Endothelial cell of umbilical vein (primary cell): ENCODE results near the gene SERPINB6.

ENCODE experiments used
- EZH2 ChIP-seq: IDR thresholded peaks from 2 replicates; pipeline ENCODE4 v1.6.1; 2012; ENCODE audit warnings: borderline replicate concordance, low read depth, mild to moderate bottlenecking, moderate library complexity, low read length, inconsistent platforms; ENCODE audit not compliant: severe bottlenecking
- FOS ChIP-seq: IDR thresholded peaks from 2 replicates; pipeline ENCODE4 v1.6.1; 2011; ENCODE audit warnings: mild to moderate bottlenecking, low read length, moderate library complexity, borderline replicate concordance; ENCODE audit not compliant: insufficient read depth
- GATA2 ChIP-seq: IDR thresholded peaks from 2 replicates; pipeline ENCODE4 v1.7.0; 2011; ENCODE audit warnings: low read depth, mild to moderate bottlenecking, moderate library complexity, mixed read lengths, low read length; ENCODE audit not compliant: insufficient read length, insufficient read depth
- JUN ChIP-seq: IDR thresholded peaks from 2 replicates; pipeline ENCODE4 v1.6.1; 2011; ENCODE audit warnings: borderline replicate concordance, low read depth; ENCODE audit not compliant: insufficient read length, insufficient read depth
- MYC ChIP-seq: IDR thresholded peaks from one replicate; pipeline ENCODE4 v1.6.1; 2011; ENCODE audit warnings: mild to moderate bottlenecking, low read depth, low read length
- POLR2A ChIP-seq: IDR thresholded peaks from 2 replicates; pipeline ENCODE4 v1.6.1; 2012; ENCODE audit warnings: low read depth, mild to moderate bottlenecking, control low read depth, low read length
- TF ChIP-seq, protein P1 (sequence below), 2 donors: IDR thresholded peaks; 1 replicate in 1 of 2; 2 replicates in 1 of 2; pipeline ENCODE4 v1.5.1; 2011; ENCODE audit warnings: low read length in 2 of 2, mild to moderate bottlenecking in 2 of 2, moderate library complexity in 2 of 2, control low read depth in 1 of 2, inconsistent platforms in 1 of 2, low read depth in 1 of 2; ENCODE audit not compliant: insufficient read depth in 1 of 2; ENCODE audit errors: extremely low read depth in 1 of 2
- TF ChIP-seq, protein P2 (sequence below): IDR thresholded peaks from 2 replicates; pipeline ENCODE4 v1.6.1; 2011; ENCODE audit not compliant: insufficient read depth, insufficient read length

DNA sequence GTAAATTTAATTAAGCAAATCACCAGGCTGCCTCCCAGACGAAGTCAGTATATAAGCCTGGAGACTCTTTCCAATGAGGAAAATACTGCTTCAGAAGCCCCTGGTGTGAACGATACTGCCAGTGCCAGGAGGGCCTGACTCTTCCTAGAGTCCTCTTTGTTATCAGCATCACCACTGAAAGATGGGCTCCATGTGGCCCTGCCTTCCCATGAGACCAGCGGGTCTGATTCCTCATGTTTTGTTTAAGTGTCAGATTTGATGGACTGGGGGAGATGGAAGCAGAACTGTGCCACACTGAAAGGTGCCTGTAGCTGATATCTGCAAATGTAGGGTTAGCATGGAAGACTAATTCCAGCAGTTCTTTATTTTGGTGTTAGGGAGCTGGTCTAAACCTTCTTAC lies 36.2 kb upstream of the SERPINB6 start:
- no peak for TF ChIP-seq POLR2A
- TF ChIP-seq, protein P1, sequence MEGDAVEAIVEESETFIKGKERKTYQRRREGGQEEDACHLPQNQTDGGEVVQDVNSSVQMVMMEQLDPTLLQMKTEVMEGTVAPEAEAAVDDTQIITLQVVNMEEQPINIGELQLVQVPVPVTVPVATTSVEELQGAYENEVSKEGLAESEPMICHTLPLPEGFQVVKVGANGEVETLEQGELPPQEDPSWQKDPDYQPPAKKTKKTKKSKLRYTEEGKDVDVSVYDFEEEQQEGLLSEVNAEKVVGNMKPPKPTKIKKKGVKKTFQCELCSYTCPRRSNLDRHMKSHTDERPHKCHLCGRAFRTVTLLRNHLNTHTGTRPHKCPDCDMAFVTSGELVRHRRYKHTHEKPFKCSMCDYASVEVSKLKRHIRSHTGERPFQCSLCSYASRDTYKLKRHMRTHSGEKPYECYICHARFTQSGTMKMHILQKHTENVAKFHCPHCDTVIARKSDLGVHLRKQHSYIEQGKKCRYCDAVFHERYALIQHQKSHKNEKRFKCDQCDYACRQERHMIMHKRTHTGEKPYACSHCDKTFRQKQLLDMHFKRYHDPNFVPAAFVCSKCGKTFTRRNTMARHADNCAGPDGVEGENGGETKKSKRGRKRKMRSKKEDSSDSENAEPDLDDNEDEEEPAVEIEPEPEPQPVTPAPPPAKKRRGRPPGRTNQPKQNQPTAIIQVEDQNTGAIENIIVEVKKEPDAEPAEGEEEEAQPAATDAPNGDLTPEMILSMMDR (IDR thresholded peaks at IDR 0.05; ENCODE audit: extremely low read depth in 1 of 2, insufficient read depth in 1 of 2, low read depth in 1 of 2, low read length in 2 of 2) = no peak
- no peak for TF ChIP-seq MYC
- TF ChIP-seq EZH2 = no peak
- TF ChIP-seq FOS = no peak
- TF ChIP-seq GATA2 = no peak
- TF ChIP-seq JUN = no peak
- TF ChIP-seq, protein P2, sequence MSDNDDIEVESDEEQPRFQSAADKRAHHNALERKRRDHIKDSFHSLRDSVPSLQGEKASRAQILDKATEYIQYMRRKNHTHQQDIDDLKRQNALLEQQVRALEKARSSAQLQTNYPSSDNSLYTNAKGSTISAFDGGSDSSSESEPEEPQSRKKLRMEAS = no peak
